Posterior cingulate gyrus (tissue), 11 donors: Measurements from ENCODE around the gene PNLIP.
A peak's percentile ranks its signal among the peaks of the same experiment; 100 is the strongest.

Experiments used
- DNase-seq, 10 donors: peaks; one replicate each; pipeline versions ENCODE4 v3.0.0 to v3.0.0-alpha.2; 2020 to 2021; ENCODE audit warnings: mixed read lengths in 3 of 10
- intact Hi-C: fragments of 100-400 bp; cut with DNase I; formaldehyde crosslinking; loops from one replicate; pipeline ENCODE4 v1.15.1; 2023

The PNLIP gene

DNA sequence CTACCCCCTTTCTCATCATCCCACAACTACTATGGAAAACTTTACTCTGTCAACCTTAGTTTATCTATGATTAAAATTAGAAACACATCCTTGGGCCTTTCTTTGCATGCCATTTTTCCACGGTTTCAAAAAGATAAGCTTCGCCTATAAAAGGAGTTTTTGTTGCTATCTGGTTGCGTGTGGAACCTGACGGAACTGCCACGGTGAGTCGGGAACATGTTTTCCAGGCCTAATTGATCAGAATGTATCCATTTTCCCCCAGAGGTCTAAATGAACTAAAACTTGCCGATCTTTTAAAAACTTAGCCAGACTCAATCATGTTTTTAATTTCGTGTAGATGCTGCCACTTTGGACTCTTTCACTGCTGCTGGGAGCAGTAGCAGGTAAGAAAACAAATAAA, at the start of gene PNLIP:
PNLIP (plus strand) TSS at position 176 of the 400 bp plus-strand sequence; CDS start at position 338, 162 bp downstream.
- intact Hi-C loops, result no loop called here
- DNase-seq, result no peak

DNA sequence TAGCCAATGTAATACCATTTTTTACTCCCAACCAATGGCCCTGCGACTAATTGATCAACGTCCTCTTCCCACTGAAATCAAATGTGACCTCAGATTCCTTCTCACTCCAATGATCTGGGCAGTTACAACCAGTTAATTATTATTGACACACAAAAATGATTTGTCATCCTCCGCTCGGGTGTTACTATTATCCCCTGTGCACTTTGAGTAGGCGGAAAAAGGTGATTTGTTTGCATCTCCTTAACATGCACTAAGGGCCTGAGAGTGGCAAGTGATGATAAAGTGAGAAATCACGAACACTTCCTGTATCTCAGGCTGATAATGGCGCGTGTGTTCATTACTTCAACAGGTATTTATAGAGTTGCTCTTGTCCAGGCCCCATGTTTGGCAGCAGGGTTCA, 40.9 kb upstream of the PNLIP start:
- intact Hi-C loops, result no loop called here
- DNase-seq, result no peak

DNA sequence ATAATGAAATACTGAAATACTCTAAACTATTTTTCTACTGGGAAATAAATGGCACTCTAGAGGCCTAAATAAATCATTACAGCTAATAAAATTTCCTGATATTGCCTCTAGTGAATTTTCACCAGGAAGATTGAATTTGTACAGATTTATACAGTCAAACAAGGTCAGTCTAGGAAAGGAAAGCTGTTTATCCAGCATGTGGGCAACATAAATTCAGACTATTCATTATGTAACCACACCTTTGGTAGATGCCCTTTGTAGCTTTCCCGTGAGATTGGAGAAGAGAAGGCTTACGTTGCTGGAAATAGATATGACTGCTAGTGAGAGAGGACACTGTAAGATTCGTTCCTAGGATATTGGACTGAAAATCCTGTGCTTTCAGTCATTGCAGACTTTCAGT, 35.2 kb upstream of the PNLIP start:
- no peak for DNase-seq
- intact Hi-C loops, result no loop called here

DNA sequence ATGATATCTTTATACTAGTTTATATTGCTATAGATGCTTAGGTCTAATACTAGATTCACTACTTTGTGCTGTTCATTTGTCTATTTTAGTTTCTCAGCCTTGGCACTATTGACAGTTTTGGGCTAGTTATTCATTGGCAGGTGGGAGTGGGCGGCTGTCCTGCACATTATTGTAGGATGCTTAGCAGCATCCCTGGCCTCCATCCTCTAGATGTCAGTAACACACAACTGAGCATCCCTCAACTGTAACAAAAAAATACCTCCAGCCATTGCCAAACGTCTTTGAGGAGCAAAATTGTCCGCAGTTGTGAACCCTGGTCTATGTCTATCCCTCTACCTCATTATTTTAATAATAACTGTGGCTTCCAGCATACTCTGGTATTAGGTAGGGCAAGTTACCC, 34.4 kb upstream of the PNLIP start:
- intact Hi-C loops, result no loop called here
- DNase-seq, result no peak

DNA sequence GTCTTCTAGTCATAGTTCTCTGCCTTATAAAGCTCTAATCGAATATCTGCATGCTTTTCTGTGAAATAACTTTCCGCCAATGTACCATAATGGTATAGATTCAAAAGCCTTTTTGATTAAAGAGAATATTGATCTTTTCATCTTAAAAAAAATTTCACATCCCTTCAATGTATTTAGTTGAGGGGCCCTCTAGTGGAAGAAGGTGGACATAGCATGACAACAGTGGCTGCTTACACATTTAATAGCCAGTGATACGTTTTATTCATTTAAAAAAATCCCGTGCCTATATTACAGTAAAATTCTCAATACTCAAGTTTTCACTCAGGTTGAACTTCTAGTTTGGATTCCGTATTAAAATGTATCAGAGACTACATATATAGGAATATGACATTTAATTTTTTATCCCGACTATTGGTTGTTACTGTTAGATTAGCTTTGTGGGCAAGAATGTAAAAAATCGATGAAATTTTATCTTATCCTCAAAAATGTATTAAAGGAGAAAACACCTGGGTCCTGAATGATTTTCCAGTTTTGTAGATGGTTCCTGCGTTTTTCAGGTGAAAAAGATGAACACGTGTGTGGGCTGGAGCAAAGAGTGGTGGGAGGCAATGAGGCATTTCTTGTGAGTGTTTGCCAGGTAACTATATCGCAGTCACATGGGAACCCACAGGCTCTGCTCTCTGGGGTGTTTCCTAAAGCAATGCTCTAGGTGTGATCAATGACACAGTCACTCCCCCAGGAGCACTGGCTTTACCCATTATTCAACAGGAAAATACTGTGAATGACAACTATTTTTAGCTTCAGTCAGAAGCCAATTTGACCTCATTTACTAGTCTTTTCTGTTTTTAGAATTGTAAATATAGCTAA, 24.1 kb upstream of the PNLIP start:
- peak in 1 of 10 donors; percentile 11 for DNase-seq
- intact Hi-C loops, result no loop called here

DNA sequence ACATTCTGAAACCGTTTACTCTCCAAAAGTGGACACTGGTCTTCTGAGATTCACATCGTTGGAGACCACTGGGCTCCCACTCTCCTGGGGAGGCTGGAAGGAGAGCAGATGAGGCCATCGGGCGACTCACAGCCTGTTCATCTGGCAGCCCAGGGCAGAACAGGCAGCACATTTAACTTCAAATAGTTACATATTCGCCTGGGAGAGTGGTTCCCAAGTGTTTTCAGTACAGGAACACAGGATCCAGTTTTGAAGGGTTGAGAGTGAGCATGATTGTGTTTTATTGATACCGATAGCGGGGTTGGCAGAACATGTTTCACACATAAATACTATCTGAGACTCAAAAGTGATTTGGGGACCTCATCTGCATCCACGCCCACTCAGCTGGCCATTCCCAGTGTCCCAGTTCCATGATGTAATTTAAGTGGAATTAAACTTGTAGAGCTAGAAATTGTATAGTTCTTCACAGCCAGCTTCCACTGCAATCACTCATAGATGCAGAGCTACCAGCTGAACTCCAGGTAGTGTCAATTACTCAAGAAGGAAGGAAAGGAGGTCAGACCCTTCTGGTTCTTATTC, 22.8 kb upstream of the PNLIP start:
- no peak for DNase-seq
- intact Hi-C loops, result no loop called here

DNA sequence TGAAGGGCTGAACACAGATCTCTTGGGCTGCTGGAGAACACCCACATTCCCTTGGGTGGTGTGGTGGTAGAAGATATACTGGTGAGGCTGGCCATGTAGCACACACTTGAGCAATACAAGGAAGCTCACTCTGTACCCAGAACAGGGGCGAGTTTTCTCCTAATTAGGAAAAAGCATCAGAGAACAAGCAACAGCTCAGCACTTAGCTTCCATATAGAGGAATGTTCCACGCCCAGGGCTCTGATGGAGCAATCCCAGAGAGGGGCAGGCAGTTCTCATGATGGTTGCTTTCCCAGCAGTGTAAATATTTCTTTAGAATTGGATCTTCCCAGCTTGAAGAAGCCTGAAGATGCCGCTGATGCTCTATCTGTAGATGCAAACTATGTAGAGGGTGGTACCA, 21.0 kb upstream of the PNLIP start:
- intact Hi-C loops, result no loop called here

DNA sequence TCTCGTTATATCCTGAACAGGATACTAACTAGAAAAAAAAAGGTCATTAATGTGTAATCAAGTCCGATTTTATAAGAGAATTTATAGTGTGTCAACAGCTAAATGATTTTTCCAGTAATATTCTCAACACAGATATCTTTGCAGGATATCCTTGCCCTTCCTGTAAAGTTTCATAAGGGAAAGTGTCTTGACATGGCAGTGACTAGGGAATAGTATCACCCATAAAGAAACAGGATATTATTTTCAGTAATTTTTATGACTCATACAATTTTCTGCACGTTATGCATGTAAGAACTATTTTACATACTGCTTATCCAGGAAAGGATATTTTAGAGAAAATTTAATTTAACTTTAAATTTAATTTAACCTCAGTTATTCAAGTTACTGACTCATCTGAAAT, 19.5 kb upstream of the PNLIP start:
- DNase-seq, result no peak
- intact Hi-C loops, result no loop called here

More for the DNA sequence above, 21.0 kb upstream of the PNLIP start:
- no peak for DNase-seq

DNA sequence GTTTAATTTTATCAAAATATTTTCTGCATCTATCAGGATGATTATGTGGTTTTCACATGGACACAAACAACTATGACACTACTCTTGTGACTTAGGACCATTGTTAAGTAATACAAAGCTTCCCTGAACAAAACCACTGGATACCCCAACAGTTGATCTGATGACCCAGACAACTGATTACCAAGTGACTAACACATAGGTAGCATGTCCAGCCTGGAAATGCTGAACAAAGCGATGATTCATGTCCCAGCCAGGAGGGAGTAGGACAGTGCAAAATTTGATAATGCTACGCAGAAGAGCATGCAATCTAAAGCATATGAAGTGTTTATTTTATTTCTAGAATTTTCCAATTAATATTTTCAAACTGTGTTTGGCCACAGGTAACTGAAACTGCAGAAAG, 8.9 kb upstream of the PNLIP start:
- intact Hi-C loops, result no loop called here

DNA sequence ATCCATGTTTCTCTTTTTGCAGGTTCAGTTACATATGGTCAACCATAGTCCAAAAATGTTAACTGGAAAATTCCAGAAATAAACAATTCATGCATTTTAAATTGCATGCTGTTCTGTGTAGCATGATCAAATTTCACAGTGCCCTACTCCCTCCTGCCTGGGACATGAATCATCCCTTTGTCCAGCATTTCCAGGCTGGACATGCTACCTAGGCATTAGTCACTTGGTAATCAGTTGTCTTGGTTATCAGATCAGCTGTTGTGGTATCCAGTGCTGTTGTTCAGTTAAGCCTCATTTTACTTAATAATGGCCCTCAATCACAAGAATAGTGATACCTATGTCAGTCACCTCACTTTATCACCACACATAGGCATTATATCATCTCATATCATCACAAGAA, 7.3 kb upstream of the PNLIP start:
- no peak for DNase-seq
- intact Hi-C loops, result no loop called here

More for the DNA sequence above, 8.9 kb upstream of the PNLIP start:
- no peak for DNase-seq

DNA sequence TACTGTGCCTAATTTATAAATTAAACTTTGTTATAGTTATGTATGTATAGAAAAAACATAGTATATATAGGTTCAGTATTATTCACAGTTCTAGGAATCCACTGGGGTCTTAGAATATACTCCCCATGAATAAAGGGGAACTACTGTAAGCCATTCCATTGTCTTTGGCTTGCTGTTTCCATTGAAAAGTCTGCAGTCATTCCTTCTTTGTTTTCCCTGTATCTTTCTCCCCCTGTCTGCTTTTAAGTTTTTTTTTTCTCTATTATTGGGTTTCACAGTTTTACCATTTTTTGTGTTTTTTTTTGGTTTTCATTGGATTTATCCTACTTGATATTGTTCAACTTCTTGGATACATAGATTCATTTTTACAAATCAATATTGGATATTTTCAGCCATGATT, 6.7 kb upstream of the PNLIP start:
- DNase-seq, result no peak
- intact Hi-C loops, result no loop called here

DNA sequence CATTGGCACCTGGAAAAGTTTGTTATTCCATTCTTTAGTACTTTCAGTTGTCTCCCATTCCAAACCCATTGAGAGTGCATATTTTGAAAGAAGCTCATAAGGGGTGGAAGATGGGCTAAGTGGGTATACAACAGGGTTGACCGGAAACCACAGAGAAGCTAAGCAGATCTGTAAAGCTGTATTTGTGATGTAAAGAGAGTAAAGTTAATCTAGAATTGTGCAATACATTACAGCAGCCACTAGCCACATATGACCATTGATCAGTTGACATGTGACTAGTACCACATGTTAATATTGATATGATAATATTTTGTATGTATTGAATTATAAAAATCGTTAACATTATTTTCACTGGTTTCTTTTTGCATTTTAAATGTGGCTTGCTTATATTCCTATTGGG, 4.9 kb upstream of the PNLIP start:
- DNase-seq, result no peak
- intact Hi-C loops, result no loop called here

DNA sequence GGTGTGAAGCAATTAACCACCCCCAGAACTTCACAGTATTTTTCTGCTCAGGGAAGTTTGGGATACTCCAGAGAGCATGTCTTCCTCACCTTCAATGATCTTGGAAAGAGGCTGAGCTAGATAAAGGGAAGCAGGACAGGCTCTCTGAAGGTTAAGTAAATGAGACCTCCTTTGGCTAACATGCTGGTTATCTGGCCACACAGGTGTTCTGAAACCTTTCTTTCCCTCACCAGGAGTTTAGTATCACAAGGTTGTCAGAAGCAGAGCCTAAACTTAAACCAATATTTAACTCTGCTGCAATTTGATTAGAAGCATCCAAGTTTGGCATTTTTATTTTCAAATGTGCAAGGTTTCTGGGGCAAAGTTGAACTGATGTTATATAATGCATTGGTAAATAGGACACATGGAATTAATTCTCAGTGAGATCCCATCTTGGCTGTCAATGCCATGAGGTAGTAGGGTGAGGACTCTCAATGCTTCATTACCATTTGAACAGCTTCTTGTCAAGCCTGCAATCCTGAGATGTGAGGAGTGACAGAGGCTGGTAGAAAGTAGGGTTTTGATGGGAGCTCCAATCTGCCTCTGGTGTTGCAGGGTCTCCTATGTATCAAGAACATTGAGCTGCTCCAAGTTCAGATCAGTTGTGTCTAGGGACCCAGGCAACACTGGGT, 3.6 kb upstream of the PNLIP start:
- DNase-seq, result no peak

DNA sequence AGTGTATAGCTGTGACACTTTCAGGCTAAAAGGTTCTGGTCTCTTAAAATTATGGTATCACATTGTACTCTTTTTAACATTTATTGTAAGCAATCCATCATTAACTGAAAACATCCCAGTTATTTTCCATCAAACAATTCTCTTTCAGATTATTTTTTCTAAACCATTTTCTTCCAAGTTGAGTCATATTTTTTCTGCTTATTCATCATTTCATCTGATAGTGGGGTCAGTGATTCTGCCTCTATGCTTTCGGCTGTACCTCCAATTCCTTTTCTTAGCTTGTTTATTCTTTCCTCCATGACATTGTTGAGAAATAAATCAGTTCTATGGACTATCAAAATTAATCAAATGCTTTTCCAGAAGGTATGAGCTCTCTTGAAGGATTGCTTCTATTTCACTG, 609 bp upstream of the PNLIP start:
- no peak for DNase-seq
- intact Hi-C loops, result no loop called here

More for the DNA sequence above, 3.6 kb upstream of the PNLIP start:
- intact Hi-C loops, result no loop called here

DNA sequence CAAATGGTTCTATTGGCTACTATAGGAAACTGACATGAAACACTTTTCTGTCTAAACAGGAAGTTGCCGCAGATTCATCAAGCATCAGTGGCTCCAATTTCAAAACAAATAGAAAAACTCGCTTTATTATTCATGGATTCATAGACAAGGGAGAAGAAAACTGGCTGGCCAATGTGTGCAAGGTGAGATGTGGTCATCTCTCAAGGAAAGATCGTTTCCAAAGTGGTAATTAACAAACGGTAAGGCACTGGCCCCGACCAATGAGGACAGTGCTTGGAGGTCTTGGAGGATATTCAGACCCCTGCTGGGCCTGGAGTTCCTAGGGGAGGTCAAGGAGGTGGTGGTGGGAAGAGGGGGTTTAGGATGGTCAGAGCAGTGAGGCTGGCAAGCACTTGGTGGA, 2.6 kb downstream of the PNLIP start:
- DNase-seq, result no peak
- intact Hi-C loops, result no loop called here

DNA sequence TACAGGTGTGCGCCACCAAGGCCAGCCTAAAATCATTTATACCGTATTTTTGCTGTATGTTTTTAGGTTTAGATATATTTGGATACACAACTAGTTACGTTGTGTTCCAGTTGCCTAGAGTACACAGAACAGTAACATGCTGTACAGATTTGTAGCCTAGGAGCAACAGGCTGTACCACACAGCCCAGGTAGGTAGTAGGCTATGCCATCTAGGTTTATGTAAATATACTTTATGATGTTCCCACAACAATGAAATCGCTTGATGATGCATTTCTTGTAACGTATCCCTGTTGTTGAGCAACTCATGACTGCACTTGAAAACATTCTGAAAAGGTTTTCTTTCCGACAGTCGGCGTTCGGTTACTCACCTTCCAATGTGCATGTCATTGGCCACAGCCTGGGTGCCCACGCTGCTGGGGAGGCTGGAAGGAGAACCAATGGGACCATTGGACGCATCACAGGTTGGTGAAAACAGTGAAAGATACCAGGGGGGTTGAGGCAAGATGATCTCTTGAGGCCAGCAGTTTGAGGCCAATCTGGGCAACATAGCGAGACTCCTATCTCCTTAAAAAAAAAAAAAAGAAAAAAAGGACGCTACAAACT, 7.7 kb downstream of the PNLIP start:
- intact Hi-C loops, result no loop called here

DNA sequence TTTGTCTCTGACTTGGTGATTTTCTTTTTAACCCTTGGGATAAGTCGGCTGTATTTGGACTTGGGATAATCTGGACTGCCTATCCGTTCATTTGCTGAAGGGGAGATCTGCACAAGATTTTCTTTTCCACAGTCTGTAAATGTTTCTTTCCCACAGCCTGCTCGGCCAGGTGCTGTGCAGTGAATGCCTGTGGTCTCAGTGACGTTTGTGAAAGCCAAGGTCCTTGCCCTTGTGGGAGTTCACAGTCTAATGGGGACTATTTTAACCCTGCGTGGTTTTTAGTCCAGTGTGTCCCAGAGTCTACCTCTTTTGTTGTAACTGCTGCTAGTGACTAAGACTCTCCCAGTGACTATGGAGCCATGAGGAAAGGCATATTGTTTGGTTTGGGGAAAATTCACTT, 8.9 kb downstream of the PNLIP start:
- DNase-seq, result no peak
- intact Hi-C loops, result no loop called here

More for the DNA sequence above, 7.7 kb downstream of the PNLIP start:
- DNase-seq, result no peak

DNA sequence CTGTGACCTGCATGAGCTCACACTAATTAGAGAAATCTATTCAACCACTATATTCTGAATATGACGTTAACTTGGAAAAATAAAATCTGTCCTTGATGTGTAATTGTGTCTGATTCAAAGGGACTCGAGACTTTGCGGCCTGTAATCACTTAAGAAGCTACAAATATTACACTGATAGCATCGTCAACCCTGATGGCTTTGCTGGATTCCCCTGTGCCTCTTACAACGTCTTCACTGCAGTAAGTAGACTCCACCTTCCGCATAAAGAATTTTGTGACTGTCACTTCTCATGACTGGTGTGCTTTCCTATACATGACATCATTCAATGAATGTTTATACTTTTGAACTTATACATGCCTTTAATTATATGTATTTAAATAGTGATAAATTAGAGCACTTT, 10.1 kb downstream of the PNLIP start:
- no peak for DNase-seq
- intact Hi-C loops, result no loop called here

DNA sequence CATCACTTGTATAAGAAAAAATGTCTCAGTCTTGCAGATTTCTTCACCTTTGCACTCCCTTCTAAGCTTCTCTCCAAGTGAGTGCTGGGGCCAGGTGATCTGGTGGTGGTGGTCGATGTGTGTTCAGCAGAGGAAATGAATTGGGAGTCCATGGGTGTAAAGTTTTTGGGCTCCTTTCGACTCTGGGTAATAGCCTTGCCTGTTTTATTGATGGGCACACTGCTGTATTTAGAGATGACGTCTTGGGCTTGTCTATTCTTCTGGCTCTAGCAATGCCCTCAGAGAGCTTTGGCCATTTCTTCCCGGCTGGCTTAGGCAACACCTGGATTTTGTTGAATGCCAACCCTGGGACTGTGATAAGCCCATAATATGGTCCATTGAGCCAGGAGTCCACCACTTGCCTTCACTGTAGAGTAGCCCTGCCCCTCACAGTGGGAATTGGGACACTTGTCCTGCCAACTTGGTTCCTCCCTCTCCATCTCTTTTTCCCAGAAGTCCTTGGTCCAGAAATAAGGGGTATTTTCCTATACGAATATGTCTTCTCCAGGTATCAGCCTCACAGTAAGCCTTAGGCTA, 11.7 kb downstream of the PNLIP start:
- intact Hi-C loops, result no loop called here

DNA sequence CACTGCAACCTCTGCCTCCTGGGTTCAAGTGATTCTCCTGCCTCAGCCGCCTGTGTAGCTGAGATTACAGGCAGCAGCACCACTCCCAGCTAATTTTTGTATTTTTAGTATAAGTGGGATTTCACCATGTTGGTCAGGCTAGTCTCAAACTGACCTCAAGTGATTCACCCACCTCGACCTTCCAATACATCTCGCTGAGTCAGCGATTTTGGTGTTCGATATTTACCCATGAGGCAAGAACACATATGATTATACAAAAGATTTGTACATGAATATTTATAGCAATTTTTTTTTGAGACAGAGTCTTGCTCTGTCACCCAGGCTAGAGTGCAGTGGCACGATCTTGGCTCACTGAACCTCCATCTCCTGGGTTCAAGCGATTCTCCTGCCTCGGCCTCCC, 19.8 kb downstream of the PNLIP start:
- intact Hi-C loops, result no loop called here
- DNase-seq, result no peak

More for the DNA sequence above, 11.7 kb downstream of the PNLIP start:
- DNase-seq, result no peak

DNA sequence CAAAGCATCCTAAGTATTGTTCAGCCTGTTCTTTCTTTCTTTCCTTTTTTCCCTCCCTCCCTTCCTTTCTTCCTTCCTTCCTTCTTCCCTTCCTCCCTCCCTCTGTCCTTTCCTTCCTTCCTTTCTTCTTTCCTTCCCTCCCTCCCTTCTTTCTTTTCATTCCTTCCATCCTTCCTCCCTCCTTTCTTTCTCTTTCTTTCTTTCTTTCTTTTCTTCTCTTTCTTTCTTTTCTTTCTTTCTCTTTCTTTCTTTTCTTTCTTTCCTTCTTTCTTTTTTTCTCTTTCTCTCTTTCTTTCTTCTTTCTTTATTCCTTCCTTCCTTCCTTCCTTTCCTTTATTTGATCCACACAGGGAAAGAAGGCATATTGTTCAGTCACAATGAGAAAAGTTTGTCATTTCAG, 21.2 kb downstream of the PNLIP start:
- intact Hi-C loops, result no loop called here
- no peak for DNase-seq
